Inflammatory macrophage (primary cell): ENCODE results near the gene ZNF512B.

Experiments
- DNase-seq, 2 donors: peaks; one replicate each; pipeline ENCODE4 v3.0.0-alpha.2; 2020 to 2022

Gene ZNF512B

DNA sequence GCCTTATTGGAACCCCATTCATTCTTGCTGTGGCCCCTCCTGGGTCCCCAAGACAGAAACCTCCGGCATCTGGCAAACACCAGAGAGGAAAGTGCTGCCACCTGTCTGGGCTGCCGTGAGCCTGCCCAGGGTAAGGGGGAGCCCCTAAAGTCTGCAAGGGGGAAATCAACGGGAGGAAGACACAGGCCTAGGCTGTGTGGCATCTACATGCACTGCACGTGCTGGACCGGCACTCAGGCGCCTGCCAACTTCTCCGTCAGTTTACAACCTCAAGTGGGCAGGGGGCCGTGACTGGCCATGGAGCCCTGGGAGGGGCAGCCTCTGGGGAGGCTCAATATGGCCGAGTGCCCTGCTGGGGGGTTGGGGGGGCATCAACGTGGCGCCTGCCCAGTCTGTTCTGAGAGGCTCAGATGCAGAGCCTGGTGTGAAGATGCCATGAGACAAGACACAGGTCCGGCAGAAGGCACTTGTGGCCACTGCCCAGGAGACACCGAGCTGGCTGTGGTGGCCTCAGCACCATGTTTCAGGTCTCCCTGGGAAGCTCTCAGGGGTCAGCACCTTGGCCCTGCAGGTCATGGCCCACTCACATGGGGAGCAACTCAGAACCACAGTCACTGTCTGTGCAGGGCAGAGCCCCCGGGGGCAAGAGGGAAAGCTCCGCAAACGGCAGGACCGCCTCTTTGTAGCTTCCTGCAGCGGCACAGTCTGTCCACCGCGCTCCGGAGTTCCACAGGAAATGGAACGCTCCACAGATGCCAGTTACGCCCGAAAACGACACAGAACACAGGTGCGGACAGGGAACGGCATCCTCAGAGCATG is 21.9 kb downstream of the ZNF512B start:
- peak in 1 of 2 donors; percentile 4 for DNase-seq

- DNase-seq = no peak
Observed at GRCh38 chr20:63946986-63947637, 22.6 kb downstream of the ZNF512B start.

DNA sequence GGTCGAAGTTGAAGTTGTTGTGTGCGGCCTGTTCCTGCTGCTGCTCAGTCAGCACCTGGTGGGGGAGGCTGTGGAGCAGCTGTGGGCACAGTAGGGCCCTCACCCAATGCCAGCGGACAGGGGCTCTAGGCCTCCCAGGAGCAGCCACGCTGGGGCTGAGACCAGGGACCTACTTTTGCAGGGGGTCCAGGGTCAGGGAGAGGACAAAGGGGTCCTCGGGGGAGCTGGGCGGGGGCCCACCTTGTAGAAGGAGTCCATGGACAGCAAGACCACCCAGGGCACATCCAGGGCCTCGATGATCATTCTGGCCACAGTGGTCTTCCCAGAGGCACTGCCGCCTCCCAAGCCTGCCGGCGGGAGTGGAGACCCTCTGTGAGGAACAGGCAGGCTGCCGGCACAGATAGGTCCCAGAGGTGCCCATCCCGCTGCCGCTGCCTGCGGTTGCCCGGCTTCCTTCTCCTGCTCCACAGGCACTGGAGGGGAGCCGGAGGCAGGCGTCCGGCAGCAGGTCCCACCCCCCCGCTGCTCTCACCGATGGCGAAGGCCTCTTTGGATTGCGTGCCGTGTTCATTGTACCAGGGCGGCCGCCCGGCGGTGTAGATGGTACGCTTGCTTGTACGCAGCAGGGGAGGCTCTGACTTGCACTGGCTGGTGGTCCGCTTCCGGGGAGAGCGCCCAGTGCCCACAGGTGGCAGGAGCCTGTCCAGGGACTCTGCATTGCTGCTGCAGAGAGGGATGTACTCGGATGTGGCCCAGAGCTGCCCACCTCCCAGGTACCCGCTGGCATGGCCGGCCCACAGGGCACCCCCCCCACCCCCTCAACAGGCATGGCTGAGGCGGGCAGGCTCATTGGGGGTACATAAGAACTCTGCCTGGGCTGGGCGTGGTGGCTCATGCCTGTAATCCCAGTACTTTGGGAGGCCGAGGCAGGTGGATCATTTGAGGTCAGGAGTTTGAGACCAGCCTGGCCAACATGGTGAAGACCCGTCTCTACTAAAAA is 23.5 kb downstream of the ZNF512B start:
- DNase-seq = no peak

DNA sequence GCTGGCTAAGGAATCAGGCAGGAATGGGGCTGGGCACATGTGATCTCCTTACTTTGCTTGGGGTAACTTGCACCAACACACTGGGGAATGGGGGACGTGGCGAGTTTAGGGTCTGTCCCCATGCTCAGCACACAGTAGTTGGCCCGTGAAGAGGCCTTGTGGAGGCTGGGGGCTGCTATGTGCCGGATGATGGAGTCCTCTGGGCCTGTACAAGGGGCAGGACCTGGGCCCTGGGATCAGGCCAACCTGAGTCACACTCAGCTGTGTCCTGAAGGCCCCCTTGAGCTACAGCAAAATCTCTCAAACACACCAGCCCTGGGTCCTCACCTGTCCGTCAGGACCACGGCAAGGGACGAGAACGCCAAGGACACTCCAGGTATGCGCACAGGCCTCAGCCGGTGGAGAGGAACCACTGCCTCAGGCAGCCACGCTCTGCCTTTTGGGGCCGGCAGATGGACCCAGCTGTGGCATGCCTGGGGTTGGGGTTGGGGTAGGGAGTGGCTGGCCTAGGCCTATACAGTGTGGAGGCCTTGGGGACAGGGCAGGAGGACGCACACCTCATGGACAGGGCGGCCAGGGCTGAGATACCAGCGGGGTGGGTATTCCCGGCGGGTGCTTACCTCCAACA is 24.6 kb downstream of the ZNF512B start:
- DNase-seq = no peak

- DNase-seq = no peak
Observed at GRCh38 chr20:63944078-63944941, 25.4 kb downstream of the ZNF512B start.

GRCh38 chr20:63943808-63944077 is 26.0 kb downstream of the ZNF512B start:
- no peak for DNase-seq

DNA sequence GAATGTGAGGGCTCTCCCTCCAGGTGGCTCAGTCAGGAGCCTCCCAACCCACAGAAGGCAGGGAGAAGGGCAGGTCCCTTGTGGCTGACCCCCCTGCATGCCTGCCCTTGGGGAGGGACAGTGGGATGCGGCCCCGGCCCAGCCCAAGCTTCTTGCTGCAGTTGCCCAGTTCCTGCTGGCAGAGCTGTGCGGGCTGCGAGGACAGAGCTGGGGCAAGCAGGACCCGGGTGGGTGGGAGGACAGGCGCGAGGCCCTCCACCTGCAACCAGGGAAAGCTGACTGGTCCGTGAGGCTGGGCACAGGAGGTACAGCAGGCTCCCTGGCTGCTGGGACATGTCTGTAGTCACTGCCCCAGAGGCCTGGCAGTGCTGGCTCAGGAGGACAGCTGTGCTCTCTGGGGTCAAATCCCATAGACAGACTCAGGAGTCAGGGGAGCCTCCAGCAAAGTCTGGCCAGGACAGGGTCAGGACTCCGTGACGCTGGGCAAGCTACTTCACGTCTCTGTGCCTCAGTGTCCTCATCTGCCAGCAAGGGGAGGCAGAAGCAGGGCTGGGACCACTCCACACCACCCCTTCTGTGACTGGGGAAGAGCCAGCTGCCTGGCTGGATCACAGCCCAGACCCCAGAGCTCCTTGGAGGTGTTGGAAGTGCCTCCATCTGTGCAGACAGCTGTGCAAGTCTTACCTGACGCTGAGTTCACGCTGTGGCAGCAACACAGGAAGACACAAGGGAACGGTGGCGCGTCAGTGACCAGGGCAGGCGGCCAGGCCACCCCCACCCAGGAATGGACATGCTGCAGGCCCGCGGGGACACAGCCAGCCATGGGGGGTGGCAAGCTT is 26.5 kb downstream of the ZNF512B start:
- no peak for DNase-seq

DNA sequence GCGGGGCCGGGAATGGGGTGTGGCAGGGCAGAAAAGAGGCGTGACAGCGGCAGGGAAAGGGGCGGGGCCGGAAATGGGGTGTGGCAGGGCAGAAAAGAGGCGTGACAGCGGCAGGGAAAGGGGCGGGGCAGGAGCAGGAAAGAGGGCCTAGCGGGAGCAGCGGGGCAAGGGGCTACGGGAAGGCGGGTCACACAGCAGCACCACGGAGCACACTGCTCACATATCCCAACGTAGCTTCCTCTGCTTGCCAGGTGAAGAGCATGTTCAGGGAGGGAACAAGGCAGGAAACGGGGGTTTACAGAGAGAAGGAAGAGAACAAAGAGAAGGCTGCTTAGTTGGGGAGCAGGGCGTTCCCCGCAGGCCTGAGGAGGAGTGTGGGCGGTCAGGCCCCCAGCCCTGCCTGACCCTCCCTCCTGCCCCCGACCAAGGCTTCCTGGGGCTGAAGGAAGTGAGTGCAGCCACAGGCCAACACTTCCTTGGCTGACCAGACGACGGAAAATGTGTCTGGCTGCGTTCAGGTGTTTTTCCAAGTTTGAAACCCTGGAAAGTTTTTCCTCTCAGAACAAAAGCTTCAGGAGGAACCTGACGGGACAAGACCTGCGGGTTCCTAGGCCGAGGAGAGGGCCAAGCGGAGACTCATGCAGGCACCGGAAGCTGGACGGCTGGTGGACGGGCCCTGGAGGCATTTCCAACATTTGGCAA is 27.3 kb downstream of the ZNF512B start:
- DNase-seq = peak; percentile 29 to 38

DNA sequence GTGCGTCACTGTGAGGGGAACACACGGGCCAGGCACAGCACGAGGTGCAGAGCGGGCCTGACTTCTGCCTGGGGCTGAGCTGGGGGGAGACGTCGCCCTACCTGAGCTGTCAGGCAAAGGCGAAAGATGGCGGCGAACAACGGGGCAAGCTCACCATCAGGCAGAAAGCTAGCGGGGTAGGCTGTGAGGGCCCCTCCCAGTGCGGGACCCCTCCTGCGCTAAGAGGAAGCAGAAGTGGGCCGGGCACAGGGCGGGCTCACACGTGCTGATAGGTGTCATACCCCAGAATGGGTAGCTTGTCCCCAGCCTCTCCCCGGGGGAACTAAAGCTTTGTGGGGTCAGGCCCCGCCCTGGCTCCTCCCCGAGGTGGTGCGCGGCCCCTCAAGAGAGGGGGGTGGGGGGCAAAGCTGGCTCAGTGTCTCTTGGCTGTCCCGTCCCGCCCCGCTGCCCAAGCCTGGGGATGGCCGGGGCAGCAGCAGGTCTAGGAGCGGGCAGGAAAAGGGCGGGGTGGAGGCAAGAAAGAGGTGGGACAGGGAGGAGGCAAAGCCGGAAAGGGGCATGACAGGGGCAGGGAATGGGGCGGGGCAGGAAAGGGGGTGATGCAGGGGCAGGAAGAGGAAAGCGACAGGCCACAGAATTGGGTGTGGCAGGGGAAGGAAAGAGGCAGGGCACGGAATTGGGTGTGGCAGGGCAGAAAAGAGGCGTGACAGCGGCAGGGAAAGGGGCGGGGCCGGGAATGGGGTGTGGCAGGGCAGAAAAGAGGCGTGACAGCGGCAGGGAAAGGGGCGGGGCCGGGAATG is 28.2 kb downstream of the ZNF512B start:
- peak; percentile 78 to 80 for DNase-seq

DNA sequence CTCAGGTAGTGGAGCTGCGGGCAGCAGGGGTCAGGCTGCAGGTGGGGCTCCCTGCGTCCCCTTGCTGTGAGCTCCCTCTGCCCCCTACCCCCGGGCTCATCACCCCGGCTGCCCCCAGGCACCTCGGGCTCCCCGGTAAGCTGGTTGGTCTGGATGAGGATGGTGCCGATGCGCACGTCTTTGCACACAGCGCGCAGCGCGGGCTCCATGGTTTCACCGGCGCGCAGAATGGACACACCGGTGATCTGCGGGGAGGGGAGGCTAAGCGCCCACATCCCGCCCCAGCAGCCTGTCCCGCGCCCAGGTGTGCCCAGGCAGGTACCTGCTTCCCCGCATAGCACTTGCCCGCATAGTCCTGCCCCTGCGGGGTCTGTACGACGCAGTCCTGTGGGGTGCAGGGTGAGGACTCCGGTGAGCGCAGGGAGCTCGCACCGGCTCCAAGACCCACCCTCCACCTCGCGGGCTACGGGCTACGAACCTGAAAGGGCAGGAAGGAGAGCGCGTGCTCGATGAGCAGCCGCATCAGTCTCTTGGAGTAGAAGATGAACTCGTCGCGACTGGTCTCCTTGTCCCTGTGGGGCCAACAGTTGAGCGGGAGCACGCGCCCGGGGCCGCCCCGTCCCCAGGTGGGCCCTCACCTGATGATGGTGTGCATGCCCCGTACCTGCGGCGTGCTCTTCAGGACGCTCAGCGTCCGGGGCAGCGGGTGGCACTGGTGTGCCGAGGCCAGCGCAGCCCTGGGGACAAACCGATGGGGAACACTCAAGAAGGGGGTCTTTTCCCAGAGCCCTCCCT is 29.1 kb downstream of the ZNF512B start:
- DNase-seq = no peak

DNA sequence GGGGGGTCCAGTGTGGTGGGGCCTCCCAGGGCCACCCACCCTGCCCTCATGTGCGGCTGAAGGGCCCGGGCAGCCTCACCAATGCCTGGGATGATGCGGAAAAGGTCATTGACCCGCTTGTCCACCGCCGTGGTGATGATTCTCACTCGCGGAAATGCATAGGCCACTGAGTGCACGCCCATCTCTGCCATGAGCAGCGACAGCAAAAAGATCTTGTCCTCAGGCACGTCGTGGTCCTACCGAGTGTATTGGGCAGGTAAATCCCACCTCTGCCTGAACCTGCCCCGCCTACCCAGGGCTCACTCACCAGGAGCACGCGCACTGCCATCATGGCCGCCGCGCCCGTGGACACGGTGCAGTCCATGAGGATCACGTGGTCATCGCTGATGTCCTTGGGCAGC is 29.7 kb downstream of the ZNF512B start:
- no peak for DNase-seq

DNA sequence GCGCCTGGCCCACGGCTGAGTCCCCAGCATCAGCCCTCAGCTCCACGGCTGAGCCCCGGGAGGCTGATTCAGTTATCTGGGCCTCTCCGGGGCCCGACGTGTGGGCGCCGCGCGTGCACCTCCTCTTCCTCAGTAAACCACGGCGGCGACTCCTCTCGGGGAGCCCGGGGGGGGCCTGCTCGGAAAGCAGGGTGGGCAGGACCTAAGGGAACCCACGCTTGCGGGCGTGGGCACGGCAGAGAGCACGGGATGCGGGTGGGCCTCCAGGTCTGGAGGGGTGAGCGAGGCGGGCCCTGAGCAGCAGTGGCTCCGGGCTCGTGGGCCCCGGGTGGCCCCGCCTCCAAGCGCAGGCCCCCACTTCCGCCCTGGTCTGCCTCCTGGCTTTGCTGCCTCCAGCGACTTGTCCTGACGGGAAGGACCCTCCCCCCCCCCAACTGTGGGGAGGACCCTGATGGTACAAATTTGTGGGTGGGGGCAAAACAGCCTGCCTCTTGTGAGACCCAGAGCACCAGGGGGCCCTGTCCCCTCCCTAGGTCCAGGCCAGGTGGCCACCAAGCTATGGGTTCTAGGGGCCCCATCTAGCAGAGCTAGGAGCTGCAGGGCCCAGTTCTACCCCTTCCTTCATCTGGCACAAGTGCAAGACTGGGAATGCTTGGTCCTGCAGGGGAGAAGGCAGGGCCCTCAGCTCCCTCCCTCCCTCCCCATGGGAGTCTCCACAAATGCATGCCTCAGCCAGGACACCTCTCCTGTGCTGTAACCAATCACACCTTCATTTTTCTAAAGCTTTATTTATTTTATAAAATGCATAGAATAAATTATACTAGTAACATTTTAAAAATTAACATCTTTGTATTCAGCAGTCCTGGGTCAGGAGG is 30.4 kb downstream of the ZNF512B start:
- DNase-seq = peak in 1 of 2 donors; percentile 15

DNA sequence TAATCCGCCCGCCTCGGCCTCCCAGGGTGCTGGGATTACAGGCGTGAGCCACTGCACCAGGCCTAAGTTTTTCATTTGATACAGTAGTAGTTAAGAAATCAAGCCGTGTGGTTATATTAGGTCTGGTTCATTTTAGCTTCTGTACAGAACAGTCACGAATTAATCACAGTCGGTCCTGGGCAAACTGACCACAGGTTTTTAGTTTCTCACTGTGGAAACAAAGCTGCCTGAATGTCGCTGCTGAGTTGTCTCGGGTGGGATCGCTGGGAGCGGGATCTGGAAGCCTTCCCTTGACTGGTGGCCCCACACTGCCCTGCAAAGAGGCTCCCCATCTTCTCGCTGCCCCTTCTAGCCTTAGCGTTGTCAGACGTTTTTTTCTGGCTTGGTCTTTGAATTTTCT is 32.1 kb downstream of the ZNF512B start:
- DNase-seq = no peak

GRCh38 chr20:63935447-63935846 is 34.3 kb downstream of the ZNF512B start:
- no peak for DNase-seq

- peak in 1 of 2 donors; percentile 14 for DNase-seq
Observed at GRCh38 chr20:63934271-63935068, 35.3 kb downstream of the ZNF512B start.

GRCh38 chr20:63933646-63934045 is 36.1 kb downstream of the ZNF512B start:
- no peak for DNase-seq
